H1 (cell line): ENCODE data around the gene HOXB8.

Source experiments
- BCL11A ChIP-seq, 2 experiments: IDR thresholded peaks; one replicate each; pipeline ENCODE4 v1.6.1; 2011; ENCODE audit warnings: low read depth in 2 of 2, low read length in 2 of 2, mild to moderate bottlenecking in 2 of 2
- FOSL1 ChIP-seq: IDR thresholded peaks from 2 replicates; pipeline ENCODE4 v1.6.1; 2011; ENCODE audit warnings: mild to moderate bottlenecking, low read depth, low read length, moderate library complexity; ENCODE audit not compliant: insufficient read depth
- JUN ChIP-seq: IDR thresholded peaks from 2 replicates; pipeline ENCODE4 v1.6.1; 2011; ENCODE audit warnings: low read depth, mild to moderate bottlenecking, improper control_type of control experiment, low read length
- PHF8 ChIP-seq: fragments of 200-600 bp; sonication (generic); conservative IDR thresholded peaks from 2 replicates; pipeline ENCODE4 v1.7.1; 2012; ENCODE audit warnings: low read depth, mild to moderate bottlenecking, inconsistent platforms, low read length, moderate library complexity
- POLR2A ChIP-seq, 2 experiments: IDR thresholded peaks; 1 replicate in 1 of 2; 2 replicates in 1 of 2; pipeline ENCODE4 v1.6.1; 2011; ENCODE audit warnings: low read depth in 2 of 2, low read length in 2 of 2, mild to moderate bottlenecking in 2 of 2; ENCODE audit errors: control extremely low read depth in 1 of 2
- POLR2AphosphoS5 ChIP-seq: IDR thresholded peaks from 2 replicates; pipeline ENCODE4 v1.6.1; 2011; ENCODE audit warnings: low read depth, low read length
- RAD21 ChIP-seq, 2 experiments: IDR thresholded peaks in 1 of 2; conservative IDR thresholded peaks in 1 of 2; 2 replicates each; pipeline ENCODE4 v1.6.1; 2011; ENCODE audit warnings: low read depth in 2 of 2, low read length in 2 of 2, improper control_type of control experiment in 1 of 2, inconsistent platforms in 1 of 2, mild to moderate bottlenecking in 1 of 2, moderate library complexity in 1 of 2
- ZNF274 ChIP-seq: IDR thresholded peaks from 2 replicates; pipeline ENCODE4 v1.7.0; 2012; ENCODE audit warnings: low read length, borderline replicate concordance; ENCODE audit errors: extremely low read depth
- TF ChIP-seq, protein P1 (sequence below), 3 experiments: IDR thresholded peaks; 1 replicate in 2 of 3; 2 replicates in 1 of 3; pipeline versions ENCODE4 v1.5.1 to v1.6.1; 2011; ENCODE audit warnings: low read length in 3 of 3, mild to moderate bottlenecking in 3 of 3, inconsistent platforms in 2 of 3, low read depth in 1 of 3, moderate library complexity in 1 of 3; ENCODE audit not compliant: insufficient read depth in 1 of 3; ENCODE audit errors: control extremely low read depth in 1 of 3
- TF ChIP-seq, protein P2 (sequence below): IDR thresholded peaks from 2 replicates; pipeline ENCODE4 v1.6.1; 2012; ENCODE audit warnings: inconsistent platforms

DNA sequence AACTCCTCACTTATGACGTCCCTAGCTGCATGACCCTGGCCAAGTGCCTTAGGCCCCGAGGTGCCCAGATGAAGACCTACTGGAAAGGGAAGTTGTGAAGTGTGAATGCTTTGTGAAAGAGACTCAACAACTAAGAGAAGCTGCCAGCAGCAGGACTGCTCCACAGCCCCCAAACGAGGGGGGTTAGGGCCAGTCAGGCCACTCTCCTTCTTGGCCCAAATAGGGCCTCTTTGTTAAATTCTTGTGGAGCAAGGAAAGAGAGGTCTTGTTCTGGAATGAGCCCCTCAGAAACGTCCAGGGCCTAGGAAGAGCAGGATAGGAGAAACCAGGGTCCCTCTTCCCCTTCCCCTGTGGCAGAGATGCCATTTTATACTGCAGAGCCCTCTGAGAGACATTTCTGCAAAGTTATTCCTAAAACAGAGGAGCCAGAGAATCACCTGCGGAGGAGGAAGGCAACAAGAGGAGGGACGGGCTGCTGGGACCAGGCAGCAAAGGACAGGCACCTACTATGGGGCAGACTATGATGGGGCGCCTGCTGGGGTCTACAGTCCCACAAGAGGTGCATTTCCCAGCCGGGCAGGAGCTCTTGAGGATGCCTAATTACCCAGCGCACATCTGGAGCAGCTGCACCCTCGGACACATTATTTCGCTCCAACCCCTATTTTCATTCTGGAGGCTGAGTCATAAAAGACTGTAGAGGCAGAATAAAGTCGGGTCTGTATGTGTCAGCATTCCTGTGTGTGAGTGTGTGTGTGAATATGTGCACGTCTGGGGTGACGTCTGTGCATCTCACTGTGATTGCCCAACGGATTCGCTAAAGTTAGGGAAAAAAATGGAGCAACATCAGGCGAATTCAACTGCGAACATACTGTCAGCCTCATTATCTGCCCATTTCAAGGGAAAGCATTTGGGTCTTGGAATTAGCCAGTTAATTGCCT lies 22.5 kb upstream of the HOXB8 start:
- TF ChIP-seq, protein P1, sequence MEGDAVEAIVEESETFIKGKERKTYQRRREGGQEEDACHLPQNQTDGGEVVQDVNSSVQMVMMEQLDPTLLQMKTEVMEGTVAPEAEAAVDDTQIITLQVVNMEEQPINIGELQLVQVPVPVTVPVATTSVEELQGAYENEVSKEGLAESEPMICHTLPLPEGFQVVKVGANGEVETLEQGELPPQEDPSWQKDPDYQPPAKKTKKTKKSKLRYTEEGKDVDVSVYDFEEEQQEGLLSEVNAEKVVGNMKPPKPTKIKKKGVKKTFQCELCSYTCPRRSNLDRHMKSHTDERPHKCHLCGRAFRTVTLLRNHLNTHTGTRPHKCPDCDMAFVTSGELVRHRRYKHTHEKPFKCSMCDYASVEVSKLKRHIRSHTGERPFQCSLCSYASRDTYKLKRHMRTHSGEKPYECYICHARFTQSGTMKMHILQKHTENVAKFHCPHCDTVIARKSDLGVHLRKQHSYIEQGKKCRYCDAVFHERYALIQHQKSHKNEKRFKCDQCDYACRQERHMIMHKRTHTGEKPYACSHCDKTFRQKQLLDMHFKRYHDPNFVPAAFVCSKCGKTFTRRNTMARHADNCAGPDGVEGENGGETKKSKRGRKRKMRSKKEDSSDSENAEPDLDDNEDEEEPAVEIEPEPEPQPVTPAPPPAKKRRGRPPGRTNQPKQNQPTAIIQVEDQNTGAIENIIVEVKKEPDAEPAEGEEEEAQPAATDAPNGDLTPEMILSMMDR (IDR thresholded peaks at IDR 0.05; ENCODE audit: control extremely low read depth in 1 of 3, insufficient read depth in 1 of 3, low read depth in 1 of 3, low read length in 3 of 3) = no peak
- TF ChIP-seq PHF8 (no peak), POLR2AphosphoS5 (no peak), POLR2A (IDR thresholded peaks at IDR 0.05; ENCODE audit: control extremely low read depth in 1 of 2, low read depth in 2 of 2, low read length in 2 of 2) (no peak), FOSL1 (no peak), BCL11A (IDR thresholded peaks at IDR 0.05; ENCODE audit: low read depth in 2 of 2, low read length in 2 of 2) (no peak), JUN (no peak), ZNF274 (no peak), RAD21 (IDR thresholded peaks at IDR 0.05 in 1 of 2, conservative IDR thresholded peaks at IDR 0.05 in 1 of 2; ENCODE audit: low read depth in 2 of 2, low read length in 2 of 2) (no peak)
- TF ChIP-seq, protein P2, sequence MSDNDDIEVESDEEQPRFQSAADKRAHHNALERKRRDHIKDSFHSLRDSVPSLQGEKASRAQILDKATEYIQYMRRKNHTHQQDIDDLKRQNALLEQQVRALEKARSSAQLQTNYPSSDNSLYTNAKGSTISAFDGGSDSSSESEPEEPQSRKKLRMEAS = no peak
